Prostate gland (tissue), 2 donors: Measurements from ENCODE around the gene SREBF1.

Experiments
- CTCF ChIP-seq, 4 experiments: fragments of 200-600 bp in 2 of 4; fragments of 450-650 bp in 2 of 4; sonication (generic) in 2 of 4; IDR thresholded peaks; 1 replicate in 3 of 4; 2 replicates in 1 of 4; pipeline ENCODE4 v1.5.1; 2016 to 2019; ENCODE audit warnings: antibody characterized with exemption in 4 of 4, mild to moderate bottlenecking in 2 of 4, moderate library complexity in 2 of 4
- POLR2AphosphoS5 ChIP-seq: sonication (generic); formaldehyde crosslinking; IDR thresholded peaks from one replicate; pipeline ENCODE4 v1.6.1; 2017; ENCODE audit warnings: antibody characterized with exemption

- no peak for TF ChIP-seq POLR2AphosphoS5
- TF ChIP-seq CTCF (IDR thresholded peaks at IDR 0.05), result no peak
These were observed 32.1 kb upstream of the SREBF1 start for GRCh38 chr17:17868641-17869522.
